CD4-positive, alpha-beta T cell treated with Interleukin-15 for 4 hours (primary cell): ENCODE measurements around the gene PHC1.
A peak's percentile ranks its signal among the peaks of the same experiment; 100 is the strongest.
"Not testable (repeated sequence)": the region's sequence is repeated elsewhere in the genome, so short reads cannot be mapped to it uniquely, and the experiment has no call there.

Source experiments
- DNase-seq: peaks from one replicate; pipeline ENCODE4 v3.0.0-alpha.2; 2020; ENCODE audit warnings: low spot score

The PHC1 gene

DNA sequence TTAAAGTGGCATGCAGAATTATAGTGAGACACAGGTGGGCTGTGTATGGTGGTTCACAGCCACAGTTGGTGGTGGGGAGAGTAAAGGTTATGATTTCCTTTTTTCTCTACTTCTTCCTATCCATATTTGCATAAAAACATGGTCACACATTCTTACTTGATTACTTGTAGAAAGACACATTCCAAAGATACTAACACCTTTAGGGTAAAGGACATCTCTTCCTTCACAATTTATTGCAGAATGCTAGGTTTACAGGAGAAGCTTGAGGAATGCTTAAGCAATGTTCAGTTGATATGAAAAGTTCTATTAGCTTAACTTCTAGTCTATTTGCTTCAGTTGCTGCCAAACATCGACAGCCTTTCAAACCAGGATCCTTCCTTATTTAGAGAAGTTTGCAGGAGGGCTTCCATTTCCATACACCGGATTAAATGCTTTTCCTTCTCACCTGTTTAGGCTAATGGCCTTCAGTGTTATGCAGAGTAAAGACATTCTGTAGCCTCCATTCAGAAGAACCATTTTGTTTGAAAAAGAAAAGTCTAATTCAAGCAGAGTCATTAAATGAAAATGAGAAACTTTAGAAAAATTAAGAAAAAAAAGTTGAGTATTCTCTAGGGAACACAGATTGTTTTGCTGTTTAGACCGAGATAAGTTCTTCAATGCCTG lies 2.6 kb upstream of the PHC1 start:
- DNase-seq: no peak

DNA sequence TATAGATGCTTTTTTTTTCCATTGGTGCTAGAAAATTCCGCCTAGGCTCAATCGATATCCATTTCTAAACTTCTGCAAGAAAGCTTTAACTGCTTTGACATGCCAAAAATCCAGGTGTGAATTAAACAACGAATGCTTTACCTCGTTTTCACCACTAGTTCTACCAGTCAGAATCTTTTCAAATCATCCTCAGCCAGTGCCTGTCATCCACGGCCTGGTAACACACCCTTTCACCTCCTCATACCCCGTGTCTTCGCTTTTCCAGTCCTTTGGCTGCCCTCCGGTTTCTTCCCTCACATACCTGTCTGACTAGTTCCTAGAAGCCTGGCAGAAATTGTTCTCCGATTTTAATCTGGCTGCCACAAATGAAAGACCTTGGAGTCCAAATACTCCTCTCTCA lies 1.4 kb upstream of the PHC1 start:
- DNase-seq: peak; percentile 24

DNA sequence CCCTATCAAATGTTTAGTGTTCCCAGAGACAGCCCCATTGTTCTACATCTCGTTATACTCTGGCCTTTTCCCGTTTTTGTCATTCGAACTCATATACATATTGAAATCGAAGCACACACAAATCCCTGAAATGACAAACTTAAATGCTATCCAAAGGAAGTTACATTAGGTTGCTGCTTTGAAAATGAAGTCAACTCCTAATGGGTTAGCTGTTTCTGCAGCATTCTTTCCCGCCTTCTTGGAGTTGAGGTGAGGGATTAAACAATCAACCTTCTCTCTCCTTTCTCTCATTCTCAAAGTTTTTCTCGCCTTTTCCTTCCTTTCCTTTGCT lies 642 bp upstream of the PHC1 start:
- no peak for DNase-seq

DNA sequence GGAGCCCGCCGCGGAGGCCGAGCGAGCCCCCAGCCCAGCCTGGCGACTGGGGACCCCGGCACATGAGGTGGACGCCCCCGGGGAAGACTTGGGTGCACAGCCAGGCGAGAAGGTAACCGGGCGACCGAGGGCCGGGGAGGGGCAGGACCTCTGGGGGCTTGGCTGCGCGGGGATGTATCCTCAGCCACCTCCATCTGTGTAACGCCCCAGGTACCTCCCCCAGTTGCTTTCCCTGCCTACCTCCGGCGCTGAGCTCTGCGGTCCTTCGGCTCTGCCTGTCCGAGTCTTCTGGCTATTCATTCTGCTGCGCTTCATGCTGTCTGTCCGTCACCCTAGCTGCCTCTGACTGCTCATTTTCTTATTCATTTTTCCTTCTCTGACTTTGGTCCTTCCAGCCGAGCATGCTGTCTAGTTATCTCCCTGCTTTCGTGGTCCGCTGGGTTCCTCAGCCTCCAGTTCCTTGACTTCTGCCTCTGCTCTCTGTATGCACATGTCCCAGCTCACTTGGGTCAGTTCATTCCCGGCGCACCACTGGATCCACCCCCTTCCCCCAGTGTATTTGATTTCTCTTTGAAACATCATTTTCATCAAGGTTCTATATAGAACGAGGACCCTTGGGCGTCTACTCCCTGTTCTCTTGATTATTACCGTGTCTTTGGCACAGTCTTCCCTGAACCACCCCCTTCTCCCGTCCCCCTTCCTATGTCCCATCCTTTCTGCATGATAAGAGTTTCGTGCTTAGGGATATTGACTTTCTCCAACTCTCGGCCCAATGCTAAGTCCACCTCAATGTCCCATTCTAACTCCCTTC lies 612 bp downstream of the PHC1 start:
- DNase-seq: peak; percentile 57

DNA sequence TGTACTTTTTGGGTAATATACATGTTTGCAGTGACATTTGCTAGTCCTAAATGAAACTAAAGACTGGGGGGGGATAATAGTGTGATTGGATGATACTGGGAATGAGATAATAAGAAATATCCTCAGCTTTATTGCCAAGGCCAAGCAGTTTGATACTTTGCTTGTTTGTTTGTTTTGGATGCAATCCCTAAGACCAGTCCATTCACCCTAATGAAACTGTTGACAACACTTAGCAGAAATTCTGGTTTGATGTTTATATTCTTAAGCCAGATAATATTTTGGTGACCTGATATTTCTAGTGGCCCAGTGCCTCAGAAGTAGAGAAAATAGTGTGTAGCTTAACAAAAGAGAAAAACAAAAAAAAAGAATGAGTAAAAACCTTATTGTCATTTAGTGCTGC lies 1.8 kb downstream of the PHC1 start:
- no peak for DNase-seq

DNA sequence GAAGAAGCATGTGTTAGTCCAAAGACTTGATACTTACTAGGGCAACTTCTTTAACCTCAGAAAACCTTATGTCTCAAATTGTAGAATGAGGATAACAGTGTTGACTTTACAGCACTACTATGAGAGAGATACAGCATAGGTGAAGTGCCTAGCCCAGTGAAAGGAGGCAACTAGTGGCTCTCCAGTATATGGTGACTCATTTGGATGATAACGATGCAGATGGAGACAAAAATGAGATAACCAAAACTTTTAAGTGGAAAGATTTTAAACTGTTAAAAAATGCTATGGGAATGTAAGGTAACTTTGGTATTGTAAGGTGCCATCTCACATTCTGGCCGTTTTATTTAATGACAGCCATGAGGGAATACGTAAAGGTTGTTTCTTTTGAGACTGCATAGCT lies 2.7 kb downstream of the PHC1 start:
- DNase-seq: no peak

DNA sequence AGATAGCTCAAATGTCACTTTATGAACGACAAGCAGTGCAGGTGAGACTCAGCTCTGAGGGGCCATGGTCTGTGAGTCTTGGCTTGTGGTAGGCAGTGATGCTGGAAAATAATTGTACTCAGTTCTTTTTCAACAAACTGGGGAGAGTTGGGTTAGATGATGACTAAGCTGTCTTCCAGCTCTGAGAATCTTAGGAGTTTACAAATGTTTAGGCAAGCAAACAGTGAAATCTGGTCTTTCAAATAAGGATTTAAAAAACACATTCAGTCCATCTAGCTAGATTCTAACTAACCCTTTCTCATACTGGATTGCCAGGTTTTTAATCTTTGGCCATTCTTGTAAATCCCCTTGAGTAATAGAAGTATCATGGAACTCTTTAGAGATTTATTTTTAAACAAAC lies 3.4 kb downstream of the PHC1 start:
- DNase-seq: no peak

DNA sequence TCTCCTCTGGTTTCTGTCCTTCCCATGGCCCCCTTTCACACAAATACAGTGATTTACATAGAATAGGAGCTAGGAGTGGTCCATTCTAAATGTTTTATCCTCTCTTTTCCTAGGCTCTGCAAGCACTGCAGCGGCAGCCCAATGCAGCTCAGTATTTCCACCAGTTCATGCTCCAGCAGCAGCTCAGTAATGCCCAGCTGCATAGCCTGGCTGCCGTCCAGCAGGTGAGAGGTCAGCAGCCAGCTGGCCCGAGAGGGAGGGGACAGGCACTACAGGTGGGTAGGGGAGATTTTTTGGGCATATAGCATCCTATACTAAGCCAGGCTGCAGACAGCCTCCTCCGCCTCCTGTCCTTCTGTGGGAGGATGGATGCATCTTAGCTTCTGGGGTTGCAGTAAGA lies 5.3 kb downstream of the PHC1 start:
- DNase-seq: not testable (repeated sequence)

DNA sequence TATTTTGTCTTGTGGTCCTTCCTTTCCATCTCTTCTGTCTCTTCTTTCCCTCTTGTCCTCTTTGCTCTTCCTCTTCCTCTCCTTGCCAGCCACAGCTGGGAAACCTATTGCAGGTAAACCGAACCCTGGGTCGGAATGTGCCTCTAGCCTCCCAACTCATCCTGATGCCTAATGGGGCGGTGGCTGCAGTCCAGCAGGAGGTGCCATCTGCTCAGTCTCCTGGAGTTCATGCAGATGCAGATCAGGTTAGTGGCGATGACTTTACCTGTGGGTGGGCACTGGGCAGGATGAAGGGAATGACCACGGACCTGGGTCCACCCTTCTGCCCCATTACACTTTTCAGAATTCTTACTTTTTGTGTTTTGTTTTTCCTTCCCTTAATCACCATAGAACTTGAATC lies 8.2 kb downstream of the PHC1 start:
- DNase-seq: no peak

DNA sequence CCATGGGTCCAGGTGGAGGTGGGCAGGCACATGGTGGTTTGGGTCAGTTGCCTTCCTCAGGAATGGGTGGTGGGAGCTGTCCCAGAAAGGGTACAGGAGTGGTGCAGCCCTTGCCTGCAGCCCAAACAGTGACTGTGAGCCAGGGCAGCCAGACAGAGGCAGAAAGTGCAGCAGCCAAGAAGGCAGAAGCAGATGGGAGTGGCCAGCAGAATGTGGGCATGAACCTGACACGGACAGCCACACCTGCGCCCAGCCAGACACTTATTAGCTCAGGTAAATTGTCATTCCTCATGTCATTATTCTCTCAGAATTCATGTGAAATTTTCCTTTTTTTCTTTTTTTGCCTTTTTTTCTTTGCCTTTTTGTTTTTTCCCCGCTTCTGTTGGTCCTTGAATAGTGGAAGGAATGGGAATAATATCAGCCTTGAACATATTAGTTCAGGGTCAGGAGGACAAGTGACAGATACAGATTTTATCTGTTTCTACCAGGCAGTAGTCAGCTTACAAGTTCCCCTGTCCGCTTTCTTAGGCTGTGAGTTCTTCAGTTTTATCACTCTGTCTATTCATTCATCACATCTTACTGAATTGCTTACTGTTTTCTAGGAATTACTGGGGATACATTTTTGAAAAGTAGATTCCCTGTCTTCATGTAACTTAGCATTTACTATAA lies 16.5 kb downstream of the PHC1 start:
- not testable (repeated sequence) for DNase-seq

DNA sequence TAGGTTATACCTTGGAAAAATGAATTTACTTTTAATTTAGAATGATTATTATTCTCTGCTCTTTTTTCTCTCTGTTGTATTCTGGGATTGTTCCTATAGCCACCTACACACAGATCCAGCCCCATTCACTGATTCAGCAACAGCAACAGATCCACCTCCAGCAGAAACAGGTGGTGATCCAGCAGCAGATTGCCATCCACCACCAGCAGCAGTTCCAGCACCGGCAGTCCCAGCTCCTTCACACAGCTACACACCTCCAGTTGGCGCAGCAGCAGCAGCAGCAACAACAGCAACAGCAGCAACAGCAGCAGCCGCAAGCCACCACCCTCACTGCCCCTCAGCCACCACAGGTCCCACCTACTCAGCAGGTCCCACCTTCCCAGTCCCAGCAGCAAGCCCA lies 18.2 kb downstream of the PHC1 start:
- not testable (repeated sequence) for DNase-seq

DNA sequence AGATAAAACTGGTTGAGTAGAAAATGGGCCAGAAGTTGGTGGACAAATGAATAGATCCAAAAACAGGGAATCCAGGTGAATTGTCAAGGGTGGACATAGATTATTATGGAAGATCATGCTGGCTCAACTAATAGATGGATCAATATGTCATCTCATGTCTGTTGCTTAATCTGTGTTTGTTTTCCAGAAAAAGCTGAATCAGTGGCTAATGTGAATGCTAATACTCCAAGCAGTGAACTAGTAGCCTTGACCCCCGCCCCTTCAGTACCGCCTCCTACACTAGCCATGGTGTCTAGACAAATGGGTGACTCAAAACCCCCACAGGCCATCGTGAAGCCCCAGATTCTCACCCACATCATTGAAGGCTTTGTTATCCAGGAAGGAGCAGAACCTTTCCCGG lies 19.8 kb downstream of the PHC1 start:
- DNase-seq: not testable (repeated sequence)

DNA sequence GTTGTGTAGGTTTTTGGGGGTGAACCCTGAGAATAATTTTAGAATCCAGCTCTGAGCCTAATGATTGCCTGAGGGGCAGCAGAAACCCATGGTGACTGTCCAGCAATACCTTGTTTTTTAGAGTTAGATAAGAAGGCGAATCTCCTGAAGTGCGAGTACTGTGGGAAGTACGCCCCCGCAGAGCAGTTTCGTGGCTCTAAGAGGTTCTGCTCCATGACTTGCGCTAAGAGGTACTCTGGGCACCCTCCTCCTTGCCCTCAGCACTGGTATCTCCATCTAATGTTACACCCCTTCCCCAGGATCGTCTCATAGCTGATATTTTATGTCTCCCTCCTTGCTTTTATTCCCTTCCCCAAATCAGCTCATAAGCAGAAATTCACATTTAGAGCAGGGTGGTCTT lies 22.4 kb downstream of the PHC1 start:
- no peak for DNase-seq

DNA sequence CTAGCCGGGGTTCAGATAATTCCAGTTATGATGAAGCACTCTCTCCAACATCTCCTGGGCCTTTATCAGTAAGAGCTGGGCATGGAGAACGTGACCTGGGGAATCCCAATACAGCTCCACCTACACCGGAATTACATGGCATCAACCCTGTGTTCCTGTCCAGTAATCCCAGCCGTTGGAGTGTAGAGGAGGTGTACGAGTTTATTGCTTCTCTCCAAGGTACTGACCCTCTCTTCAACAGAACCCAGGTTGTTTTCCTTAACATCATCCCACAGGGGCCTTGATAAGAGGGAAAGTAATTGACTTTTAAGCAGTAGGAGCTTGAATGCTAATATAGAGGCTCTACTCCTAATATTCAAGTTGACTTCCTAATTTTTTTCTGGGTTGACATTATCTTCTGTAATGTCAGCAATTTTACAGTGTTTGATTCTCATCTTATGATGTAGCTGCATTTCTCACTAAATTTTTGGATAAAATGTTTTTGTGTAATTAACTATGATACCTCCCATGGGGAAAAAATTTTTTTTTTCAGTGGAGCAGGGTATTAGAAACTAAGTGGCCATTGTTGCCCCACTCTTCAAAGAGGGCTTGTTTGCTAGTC lies 23.6 kb downstream of the PHC1 start:
- not testable (repeated sequence) for DNase-seq

DNA sequence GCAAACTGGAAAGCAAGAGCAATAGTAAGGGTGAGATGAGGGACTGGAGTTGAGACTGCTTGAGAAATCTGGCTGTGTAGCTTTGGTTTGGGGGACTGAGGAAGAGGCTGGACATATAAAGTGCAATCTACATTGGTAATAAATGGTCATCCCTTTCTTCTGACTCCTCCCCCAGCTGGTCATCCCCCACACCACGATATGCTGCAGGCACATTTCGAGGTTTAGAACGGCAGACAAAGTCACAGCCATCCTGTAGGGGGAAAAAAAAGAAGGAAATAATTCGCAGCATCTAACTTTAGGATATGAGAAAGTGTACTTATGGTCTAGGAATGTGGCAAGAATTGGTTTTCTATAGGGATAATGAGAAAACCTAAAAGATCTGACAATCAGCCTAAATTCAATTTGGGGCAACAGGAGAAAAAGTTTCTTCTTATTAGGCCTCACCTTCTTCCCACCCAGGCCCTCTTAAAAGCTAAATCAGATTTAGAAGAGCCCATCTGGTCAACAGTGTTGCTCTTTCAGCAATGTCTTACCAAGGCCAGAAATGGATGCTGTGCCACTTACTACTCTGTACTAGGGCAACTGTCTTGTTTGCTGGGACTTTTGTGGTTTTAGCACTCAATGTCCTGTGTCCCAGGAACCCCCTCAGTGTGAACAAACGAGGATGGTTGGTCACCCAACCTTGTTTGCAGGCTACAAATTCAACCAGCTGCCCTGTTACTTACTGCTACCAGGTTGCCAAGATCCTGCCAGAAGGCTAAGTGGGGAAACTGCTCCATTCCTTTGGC lies 27.6 kb downstream of the PHC1 start:
- DNase-seq: no peak

DNA sequence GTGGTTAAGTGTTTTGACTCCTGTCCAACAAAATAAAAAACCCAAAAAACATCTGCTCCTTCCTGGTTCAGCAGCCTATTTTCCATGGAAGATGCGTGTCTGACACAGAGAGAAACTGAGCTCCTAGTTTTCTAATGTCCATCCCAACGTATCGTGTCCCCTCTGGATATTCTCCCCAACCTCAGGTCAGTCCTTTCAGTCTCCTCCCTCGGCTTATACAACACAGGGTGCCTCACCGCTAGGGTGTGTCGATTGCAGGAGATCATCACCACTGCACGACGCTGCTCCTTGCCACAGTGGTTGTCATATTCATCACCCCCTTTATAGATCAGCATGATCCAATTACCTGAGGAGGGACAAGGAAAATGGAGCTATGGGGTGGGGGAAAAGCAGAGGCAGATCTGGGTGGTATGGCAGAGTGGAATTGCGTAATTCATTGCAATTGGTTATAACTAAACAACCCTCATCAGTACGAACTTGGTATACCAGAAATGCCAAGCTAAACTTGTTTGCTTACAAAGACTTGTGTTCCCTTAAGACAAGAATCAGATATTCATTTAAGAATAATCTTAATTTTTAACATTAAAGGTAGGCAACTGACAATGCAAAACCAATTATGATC lies 29.4 kb downstream of the PHC1 start:
- DNase-seq: no peak

DNA sequence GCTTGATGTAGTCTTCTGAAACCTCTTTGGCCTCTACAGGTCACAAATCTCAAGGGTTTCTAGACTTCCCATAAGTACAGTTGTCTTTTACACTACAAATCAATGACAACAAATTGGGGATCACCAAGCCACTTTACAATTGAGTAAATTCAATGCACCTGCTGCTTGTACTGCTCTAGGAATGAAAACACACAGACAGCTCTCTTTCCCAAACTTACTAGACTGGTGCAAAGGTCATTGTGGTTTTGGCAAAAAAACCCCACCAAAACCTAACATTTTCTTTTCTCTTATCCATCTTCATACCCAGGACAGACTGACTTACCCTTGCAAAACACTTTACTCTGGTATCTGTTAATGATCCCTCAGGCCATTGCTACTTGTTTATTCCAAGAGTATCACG lies 32.4 kb downstream of the PHC1 start:
- no peak for DNase-seq

DNA sequence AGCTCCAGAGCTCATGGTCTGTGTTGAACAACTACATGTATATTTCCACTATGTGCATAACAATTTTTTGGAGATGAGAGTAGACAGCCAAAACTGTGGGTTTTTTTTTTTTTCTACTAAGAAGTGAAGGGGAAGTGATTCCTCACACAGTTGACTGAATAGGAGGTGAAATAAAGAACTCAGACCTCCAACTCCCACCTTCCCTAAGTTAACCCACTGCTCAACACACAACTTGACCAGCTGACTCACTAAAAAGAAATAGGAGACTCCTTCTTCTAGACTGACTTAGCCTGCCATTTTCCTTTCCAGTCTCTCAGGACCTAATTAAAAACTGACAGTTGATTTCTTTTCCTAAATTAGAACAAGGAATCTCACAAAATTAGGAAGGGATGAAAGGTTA lies 33.4 kb downstream of the PHC1 start:
- DNase-seq: no peak

DNA sequence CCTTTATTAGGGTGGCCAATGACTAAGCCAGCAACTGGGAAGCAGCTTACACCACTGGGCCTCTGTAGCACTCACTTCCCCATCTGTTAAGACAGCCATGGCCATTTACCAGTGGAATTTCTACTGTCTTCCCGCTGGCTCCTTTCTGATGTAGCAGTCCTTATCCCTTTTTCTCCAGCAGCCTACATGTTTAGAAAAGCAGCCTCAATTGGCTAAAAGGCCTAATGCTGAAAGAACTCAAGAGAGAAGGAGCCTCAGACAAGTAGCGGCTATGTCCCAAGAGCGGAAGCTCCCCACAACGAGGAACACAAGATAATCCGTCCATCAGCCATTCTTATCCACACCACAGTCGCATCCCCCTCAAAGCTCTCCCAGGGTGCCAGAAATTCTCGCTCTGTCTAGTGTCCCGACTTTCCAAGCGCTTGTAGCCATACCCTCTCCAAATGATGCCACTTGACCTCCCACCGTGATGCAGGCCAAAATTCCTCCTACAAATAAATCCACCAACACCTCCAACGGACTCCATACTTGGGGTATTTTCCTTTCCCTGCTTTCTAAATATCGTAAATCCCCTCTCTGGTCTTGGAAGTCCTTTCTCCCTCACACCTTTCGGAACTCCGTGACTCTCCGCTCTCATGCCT lies 34.5 kb downstream of the PHC1 start:
- no peak for DNase-seq

DNA sequence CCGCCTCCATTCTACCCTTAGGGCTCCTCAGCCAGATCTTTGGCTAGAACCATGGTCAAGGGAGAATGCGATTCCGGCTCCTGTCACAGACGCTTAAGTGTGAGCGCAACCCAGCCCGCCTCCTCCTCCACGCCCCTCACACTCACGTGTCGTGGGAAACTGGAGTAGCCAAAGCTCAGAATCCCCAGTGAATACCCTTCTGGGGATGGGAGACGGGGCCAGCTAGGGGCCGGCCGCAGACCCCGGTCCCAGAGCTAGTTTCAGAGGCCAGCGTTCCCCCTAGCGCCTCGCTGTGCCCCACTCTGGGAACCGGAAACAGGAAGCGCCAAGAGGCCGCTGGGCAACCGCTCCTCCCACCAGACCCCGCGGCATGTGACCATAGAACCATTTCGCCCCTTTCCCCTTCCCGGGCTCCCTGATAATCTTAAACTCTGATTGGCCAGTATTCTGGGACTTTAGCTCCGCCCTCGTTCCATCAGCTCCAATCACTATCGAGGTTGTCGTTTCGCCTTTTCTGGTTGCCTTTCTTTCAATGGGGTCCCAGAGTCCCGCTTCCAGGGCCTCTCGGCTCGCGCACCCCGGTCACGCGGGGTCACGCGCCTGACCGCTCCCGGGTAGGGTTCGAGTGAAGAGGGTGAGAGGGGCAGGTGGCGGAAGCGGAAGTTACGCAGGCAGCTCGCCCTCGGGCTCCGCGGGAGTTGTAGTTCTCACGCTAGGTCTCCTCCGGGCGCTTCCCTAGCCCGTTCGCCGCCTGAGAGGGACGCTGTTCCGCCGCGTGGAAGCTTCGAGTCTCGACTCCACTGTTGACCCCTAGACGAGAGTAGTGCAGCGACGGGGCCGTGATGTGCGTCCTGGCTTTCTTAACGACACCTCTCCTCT lies 35.3 kb downstream of the PHC1 start, which contains the start of gene M6PR:
M6PR (minus strand) TSS at position 304 of the 879 bp plus-strand sequence. CDS start 3,241 bp downstream, outside the sequence.
- peak; percentile 89 for DNase-seq
